Kasumi-1 (cell line): ENCODE results near the gene MACROD1.
"Not testable (repeated sequence)": the region's sequence is repeated elsewhere in the genome, so short reads cannot be mapped to it uniquely, and the experiment has no call there.

Source experiments
- DNase-seq, 2 experiments: peaks; one replicate each; lab custom pipeline; 2025; lab: John Stamatoyannopoulos, UW

MACROD1 gene

GRCh38 chr11:63997801-63998337, 168.0 kb downstream of the MACROD1 start:
- no peak for DNase-seq

- no peak for DNase-seq
These were observed 168.7 kb downstream of the MACROD1 start for GRCh38 chr11:63997104-63997700.

- DNase-seq = no peak
These were observed 169.4 kb downstream of the MACROD1 start for GRCh38 chr11:63996512-63996911.

GRCh38 chr11:63993993-63994392, 171.9 kb downstream of the MACROD1 start:
- DNase-seq = no peak

GRCh38 chr11:63993100-63993499, 172.8 kb downstream of the MACROD1 start:
- no peak for DNase-seq

- DNase-seq = no peak
These were observed 174.4 kb downstream of the MACROD1 start for GRCh38 chr11:63991558-63991957.

- DNase-seq = no peak
These were observed 178.9 kb downstream of the MACROD1 start for GRCh38 chr11:63986932-63987513.

- DNase-seq = peak; percentile 76 to 88
These were observed 179.6 kb downstream of the MACROD1 start, which contains the start of gene OTUB1 for GRCh38 chr11:63986156-63986931. Gene OTUB1 (plus strand): TSS chr11:63986438. CDS start chr11:63986457, 19 bp downstream.

GRCh38 chr11:63985812-63986155, 180.1 kb downstream of the MACROD1 start:
- peak; percentile 46 to 54 for DNase-seq

- DNase-seq = no peak
These were observed 186.5 kb downstream of the MACROD1 start for GRCh38 chr11:63979426-63979825.

- no peak for DNase-seq
These were observed 187.2 kb downstream of the MACROD1 start for GRCh38 chr11:63978551-63979239.

- peak; percentile 99 to 100 for DNase-seq
These were observed 191.4 kb downstream of the MACROD1 start, which contains the start of gene COX8A for GRCh38 chr11:63974259-63975143. Gene COX8A (plus strand): TSS chr11:63974620. CDS start chr11:63974681, 61 bp downstream.

GRCh38 chr11:63973912-63974258, 192.0 kb downstream of the MACROD1 start:
- not testable (repeated sequence) for DNase-seq

- peak in 1 of 2 experiments; percentile 4 for DNase-seq
These were observed 195.0 kb downstream of the MACROD1 start for GRCh38 chr11:63970902-63971301.

- no peak for DNase-seq
These were observed 196.5 kb downstream of the MACROD1 start for GRCh38 chr11:63969461-63969860.

GRCh38 chr11:63966444-63966843, 199.5 kb downstream of the MACROD1 start:
- no peak for DNase-seq

GRCh38 chr11:63963895-63964294, 202.0 kb downstream of the MACROD1 start:
- DNase-seq = not testable (repeated sequence)

GRCh38 chr11:63961608-63962412, 204.1 kb downstream of the MACROD1 start:
- DNase-seq = no peak

GRCh38 chr11:63958008-63958407, 207.9 kb downstream of the MACROD1 start:
- DNase-seq = no peak

GRCh38 chr11:63952570-63952969, 213.3 kb downstream of the MACROD1 start:
- DNase-seq = no peak
